Measurements from ENCODE around the gene CHST6.
"Not testable (repeated sequence)": the region's sequence is repeated elsewhere in the genome, so short reads cannot be mapped to it uniquely, and the experiment has no call there.

The CHST6 gene

DNA sequence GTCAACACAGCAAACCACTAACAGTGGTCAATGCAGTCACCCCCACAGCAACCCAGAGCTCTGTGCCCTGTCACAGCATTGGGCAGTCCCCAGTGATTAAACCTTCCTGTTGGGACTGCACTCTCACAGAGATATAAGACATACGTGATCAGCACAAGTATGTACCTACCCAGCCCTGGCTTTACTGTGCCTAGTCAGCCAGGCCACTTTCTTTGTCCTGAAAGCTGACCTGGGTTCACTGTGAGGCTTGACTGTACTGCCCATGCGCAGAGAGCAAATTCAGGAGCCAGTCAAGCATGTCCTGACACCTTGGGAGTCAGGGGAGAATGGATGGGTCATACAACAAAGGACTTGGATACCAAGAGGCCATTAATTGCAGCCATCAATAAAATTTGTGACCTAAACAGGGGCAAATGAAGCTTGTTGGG lies 19.8 kb downstream of the CHST6 start:
- no peak for DNase-seq (ENCODE audit: low spot score)

DNA sequence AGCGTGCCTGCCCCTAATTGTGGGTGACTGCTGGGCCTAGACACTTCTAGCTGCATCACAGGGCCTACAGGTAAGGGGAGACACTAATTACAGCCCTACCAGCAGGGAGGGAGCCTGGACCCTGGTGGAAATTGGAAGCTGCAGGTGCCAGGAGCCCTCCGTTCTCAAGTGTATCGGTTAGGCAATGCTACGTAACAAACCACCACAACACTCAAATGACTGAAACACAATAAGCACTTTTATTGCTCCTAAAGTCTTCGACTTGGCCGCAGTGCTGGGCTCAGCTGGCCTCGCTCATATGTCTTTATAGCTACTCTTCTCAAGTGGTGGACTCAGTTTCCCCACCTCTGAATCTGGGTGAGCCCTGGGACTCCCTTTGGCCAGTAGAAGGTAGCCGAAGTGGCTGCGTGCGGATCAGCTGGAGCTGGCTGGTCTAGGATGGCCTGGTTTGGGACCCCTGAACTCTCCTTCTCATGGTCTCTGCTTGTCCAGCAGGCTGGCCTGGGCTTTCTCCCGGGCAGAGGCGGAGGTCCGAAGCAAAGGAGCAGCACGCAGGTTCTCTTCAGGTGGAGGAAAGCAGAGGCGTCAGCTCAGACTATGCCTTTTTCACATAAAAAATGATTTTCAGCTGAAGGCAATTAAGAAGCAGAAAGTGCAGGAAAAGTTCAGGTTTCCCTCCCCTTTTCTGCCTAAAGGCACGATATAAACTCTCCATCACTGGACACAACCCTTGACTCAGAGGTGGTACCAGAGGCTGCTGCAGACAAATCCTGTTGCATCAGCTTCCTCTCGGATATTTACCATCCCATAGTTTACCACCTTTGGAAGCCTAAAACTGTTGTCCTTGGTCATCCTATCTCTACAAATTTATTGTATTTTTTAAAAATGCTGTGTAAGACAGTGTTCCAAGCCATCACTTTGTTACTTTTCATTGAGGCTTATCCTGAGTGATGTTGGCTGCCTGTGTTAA lies 22.0 kb downstream of the CHST6 start:
- DNase-seq (ENCODE audit: low spot score), result no peak

DNA sequence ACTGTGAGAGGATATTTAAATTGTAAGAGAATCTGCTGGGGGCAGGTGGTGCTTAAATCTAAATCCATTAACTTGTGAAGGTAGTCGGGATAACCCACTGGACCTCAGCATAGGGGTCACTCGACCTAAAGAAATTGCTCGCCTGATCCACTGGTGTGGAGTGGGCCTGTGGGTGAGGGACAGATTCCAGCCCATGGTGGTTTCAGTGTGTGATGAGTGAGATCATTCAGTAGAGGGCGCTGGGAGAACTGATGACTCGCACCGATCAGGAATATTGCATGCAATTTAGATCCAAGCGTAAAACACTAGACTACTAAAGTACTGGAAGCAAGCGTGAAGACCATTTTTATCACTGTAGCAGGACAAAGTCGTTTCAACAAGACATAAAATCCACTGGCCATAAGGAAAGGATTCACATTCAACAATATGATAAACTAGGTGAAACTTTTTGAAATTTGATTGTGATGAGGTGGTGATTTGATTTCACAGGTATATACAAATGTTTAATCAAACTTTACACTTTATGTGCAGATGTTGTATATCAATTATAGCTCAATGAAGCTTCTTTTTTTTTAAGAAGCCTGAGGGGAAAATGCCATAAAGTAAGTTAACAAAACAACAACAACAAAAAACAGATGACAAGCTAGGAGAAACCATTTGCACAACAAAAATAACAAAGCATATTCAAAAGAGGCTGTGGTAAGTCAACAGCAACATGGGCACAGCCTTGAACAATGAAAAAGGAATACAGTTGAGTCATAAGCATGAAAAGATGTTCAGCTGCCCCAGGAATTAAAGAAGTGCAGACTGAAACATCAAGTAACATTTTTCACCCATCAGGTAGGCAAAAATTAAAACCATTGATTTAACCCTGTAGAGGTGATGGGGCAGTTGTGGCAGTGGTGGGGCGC lies 23.3 kb downstream of the CHST6 start:
- DNase-seq (ENCODE audit: low spot score), result peak; percentile 62

DNA sequence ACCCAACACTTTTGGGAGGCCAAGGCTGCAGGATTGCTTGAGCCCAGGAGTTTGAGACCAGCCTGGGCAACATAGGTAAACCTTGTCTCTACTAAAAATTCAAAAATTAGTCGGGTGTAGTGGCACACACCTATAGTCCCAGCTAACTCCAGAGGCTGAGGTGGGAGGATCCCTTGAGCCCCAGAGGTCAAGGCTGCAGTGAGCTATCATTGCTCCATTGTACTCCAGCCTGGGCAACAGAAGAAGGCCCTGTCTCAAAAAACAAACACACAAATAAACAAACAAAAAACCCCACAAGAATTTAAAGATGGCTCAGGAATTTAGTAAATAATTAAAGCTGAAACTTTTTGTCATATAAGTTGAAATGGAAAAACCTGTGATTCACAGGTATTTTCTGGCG lies 28.5 kb downstream of the CHST6 start:
- no peak for DNase-seq (ENCODE audit: low spot score)

DNA sequence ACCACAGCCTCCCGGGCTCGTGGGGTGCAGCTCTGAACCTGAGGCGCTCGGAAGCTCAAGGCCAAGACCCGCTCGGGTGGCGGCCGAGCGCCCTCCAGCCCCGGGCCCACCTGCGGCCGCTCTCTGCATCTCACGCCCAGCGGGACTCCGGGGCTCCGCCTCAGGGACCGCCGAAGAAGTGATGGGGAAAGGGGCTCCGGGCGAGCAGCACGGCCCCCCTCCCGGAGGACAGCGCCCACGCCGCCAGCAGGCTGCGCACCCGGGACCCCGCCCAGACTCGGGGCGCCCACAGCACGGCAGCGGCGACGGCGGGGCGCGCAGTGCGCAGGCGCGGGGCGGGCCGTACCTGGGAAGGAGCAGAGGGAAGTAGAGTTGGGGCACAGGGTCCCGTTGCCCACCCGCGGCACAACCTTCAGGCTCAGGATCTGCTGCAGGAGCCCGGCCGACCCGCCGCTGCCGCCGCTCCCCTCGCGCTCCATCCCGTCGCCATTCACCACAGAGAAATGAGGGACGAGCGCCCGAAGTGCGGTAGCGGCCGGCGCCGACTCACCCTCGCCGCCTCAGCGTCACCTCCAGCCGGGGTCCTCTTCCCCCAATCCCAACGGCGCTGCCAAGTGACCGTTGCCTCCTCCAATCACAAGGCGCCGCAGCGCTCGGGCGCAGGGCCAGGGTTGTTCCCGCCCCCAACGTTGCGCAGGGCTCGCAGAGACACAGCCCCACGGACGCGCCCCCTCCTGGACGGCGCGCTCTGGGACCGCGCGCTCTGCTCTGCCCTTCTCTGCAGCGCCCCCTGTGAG lies 30.9 kb downstream of the CHST6 start, which contains the start of gene TMEM170A:
TSS of gene TMEM170A (minus strand) at position 568 of the 797 bp plus-strand sequence. CDS start at position 479, 89 bp downstream.
- peak; percentile 98 for DNase-seq (ENCODE audit: low spot score)

DNA sequence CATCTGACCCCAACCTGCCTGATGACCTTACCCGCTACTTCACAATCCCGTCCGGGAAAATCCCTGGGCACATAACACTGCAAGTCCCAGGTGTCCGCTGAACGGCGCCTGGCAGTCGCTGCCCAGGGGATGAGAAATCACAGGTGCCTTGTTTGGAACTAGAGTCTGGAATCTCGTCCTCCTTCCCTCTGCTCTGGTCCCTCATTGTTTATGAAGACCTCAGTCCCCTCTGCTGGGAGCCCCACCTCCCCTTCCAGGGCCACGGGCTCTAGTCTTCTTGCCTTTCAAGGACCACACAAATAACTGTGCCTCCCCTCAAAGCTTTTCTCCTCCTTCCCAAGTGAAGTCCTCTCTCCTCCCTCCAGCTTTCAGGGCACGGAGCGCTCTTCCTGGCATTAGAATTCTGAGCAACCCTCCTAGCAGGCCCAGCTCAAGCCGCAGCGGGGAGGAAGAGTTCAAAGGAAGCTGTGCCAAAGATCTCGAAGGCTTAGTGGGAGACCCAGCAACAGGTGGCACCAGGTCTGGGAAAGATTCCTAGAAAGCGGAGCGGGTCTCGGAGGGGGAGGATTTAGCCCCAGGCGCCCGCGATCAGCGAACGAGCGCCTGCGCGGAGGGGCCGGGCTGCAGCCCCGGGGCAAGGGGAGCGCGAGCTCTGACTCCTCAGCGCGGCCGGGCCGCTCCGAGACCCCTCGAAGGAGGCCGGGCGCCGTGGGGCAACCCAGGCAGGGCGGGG lies 31.7 kb downstream of the CHST6 start:
- not testable (repeated sequence) for DNase-seq (ENCODE audit: low spot score)

DNA sequence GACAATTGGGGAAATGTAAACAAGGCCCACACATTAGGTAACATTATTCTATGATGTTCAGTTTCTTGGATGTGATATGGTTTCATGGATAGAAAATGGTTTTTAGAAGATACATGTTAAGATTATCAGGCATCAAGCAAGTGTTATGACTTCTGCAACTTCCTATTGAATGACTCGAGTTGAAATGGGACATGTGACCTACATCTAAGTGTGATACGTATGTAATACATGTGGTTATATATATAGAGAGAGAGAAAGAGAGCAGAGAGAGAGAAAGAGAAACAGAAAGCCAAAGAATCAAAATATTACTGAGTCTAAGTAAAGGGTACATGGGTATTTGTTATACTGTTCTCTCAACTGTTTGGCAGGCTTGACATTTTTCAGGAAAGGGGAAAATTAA lies 32.4 kb downstream of the CHST6 start:
- DNase-seq (ENCODE audit: low spot score), result no peak

DNA sequence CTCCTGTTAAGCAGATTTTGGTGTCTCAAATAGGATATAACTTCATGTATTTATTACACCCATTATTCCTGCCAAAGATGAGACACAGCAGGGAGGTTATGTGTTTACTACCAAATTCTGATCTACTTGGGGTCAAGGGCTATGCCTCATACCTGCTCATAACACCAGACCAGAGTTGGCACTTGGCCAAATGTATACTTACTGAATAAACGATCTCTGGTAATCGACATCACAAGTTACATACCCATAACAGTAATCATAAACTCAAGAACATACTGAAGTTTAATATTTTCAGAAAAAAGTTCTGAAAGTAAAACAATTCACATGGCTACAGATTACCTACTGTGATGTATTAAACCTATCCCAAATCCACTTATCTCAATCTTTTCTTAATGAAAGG lies 33.7 kb downstream of the CHST6 start:
- DNase-seq (ENCODE audit: low spot score), result peak; percentile 27

DNA sequence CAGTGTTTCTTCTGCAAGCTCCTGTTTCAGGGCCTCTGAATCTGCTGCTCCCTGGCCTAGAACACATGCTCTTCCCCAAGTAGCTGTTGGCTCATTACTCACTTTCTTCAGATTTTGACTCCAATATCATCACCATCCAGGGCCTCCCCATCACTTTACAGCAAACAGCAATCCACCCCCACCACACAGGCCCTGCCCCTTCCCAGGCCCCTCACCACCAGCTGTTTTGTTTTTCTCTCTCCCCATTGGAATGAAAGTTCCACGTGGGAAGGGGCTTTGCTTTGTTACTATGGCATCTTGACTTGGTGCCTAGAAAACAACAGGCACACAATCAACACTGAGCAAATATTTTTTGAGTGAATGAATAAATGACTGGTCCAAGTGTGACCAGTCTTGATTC lies 34.8 kb downstream of the CHST6 start:
- no peak for DNase-seq (ENCODE audit: low spot score)

DNA sequence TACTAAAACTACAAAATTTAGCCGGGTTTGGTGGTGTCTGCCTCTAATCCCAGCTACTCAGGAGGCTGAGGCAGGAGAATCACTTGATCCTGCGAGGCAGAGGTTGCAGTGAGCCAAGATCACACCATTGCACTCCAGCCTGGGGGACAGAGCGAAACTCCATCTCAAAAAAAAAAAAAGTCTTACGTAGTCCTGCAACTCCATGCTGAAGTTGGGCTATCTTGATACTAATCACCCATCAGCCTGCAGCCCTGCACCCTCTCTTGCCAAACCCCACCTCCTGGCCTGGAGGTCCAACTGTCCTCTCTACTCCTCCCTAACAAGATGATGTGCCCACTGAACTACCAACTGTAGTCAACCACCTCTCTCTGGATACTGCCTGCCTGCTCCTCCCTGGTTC lies 35.5 kb downstream of the CHST6 start:
- no peak for DNase-seq (ENCODE audit: low spot score)

DNA sequence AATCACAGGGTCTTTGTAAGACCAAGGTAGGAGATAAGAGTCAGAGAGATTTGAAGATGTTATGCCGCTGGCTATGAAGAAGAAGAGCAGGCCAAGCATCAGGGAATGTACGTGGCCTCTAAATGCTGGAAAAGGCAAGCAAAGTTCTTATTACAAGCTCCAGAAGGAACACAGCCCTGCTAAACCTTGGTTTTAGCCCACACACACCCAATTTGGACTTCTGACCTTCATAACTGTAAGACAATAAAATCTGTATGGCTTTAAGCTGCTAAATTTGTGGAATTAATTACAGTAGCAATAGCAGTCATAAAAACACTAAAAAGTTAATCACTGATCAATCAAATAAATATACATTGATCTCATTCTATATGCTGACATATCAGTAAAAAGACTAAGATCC lies 36.8 kb downstream of the CHST6 start:
- DNase-seq (ENCODE audit: low spot score), result no peak

DNA sequence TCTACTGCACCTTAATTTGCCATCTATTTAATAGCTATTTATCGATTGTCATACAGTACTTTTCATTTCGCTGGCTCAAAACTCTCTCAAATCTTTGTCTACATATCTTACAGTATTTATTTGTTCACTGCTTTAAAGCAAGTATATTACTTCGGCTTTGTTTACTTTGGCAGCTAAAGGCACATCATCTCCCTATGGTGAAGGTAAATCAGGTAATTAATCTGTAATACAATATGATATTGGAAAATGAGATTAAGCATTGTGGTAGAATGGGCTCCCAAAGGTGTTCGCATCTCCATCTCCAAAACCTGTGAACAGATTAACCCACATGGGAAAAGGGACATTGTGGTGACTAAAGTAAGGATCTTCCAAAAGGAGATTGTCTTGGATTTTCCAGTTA lies 37.2 kb downstream of the CHST6 start:
- DNase-seq (ENCODE audit: low spot score), result no peak

DNA sequence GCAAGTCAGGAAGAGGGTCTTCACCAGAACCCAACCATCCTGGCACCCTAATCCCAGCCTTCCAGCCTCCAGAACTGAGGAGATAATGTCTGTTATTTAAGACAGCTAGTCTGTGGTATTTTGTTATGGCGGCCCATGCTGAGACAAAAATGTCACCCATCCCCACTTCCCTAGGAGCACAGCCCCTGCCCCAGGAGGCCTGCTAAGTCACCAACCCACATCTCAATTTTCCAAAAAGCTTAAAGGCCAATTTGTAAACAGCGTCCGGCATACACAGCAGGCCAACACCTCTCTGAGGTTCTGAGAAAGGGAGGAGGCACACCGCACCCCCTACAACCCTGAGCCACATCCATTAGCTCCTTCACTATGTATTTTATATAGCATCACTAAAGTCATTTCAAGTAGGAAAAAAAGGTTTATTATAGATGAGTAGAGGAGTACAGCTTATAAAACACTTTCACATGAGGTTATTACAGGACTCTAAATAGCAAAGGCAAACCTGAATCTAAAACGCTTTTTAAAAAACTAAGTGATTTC lies 37.7 kb downstream of the CHST6 start:
- DNase-seq (ENCODE audit: low spot score), result no peak

DNA sequence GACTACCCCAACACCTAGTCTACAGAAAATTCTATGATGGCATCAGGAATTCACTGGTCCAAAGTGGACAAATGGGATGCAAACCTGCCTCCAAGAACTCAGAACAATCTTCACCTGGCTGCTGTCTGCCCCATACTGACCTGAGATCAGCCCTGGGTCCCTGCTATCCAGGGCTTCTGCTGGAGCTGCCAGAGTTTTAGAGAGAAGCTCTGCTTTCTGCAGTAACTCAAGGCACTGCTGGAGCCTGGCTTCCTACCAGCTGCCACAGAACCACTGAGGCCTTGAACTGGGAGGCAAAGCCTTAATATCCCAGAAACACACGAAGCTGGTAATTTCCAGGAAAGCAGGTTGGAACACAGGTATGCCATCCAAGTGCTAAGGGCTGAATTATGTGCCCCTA lies 38.3 kb downstream of the CHST6 start:
- no peak for DNase-seq (ENCODE audit: low spot score)

DNA sequence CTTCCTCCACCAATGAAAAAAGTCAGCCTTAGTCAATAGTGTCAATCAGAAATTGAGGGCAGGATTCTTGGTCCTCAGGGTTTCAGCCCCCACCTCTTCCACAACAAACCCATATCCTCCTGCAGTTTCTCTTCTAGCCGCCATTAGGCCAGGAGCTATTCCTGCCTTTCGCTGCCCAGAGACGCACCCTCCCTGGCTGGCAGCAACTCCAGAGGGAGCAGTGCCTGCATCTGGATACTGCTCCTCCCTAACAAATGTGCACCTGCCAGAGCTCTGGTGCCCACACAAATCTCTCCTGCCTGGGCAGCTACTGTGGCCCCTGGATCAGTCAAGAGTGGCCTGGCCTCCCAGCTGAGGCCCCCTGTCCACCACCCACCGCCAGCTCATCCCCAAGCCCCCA lies 38.8 kb downstream of the CHST6 start:
- DNase-seq (ENCODE audit: low spot score), result not testable (repeated sequence)

DNA sequence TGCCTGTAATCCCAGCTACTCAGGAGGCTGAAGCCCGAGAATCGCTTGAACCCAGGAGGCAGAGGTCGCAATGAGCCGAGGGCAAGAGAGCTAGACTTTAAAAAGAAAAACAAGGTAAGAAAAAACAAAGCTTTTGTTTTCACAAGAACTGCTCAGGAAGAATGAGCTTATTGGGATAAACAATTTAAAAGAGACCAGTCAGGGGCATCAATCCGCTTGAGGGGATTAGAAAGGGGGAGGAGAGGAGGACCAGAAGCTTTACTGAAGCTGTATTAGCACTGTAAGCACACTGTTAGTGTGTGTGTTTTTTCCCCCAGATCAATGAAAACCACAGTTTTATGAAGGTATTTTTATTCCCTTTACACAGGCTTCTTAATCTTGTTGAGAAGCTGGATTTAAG lies 39.6 kb downstream of the CHST6 start:
- DNase-seq (ENCODE audit: low spot score), result no peak

DNA sequence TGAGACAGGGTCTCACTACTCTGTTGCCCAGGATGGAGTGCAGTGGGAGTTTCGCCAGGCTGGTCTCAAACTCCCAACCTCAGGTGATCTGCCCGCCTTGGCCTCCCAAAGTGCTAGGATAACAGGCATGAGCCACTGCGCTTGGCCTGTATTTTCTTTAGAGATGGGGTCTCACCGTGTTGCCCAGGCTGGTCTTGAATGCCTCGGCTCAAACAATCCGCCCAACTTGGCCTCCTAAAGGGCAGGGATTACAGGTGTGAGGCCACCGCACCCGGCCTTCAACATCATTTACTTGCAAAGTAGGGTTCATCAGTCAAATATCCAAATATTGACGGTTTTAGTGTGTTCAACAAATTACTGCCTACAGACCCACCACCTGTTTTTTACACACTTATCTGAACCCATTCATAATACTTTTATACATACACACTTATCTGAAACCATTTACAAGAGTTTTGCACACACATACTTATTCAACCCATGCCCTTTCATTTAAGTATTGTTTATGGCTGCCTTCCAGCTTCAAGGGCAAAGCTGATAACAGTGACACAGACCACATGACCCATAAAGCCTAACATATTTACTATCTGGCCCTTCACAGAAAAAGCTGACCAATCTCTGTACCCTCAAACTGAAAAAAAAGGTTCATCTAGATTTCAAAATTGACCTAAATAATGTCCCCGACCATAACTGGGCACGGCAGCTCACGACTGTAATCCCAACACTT lies 42.6 kb downstream of the CHST6 start:
- no peak for DNase-seq (ENCODE audit: low spot score)

DNA sequence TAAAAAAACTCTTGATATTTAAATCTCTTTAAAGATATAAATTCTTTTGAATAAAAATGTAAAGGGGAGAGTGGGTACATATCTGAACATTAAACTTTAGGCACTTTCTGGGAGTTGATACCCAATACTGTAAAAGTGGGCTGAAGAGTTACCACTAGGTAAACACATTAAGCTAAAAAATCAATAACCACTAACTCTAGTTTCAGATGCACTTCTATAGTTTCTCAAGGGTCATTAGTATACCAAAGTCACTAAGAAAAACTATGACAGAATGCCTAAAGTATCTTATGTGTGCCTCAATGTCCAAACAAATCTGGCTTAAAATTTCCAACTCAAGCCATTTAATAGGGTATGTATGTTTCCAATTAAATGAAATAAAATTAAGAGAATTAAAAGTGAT lies 48.8 kb downstream of the CHST6 start:
- DNase-seq (ENCODE audit: low spot score), result no peak

DNA sequence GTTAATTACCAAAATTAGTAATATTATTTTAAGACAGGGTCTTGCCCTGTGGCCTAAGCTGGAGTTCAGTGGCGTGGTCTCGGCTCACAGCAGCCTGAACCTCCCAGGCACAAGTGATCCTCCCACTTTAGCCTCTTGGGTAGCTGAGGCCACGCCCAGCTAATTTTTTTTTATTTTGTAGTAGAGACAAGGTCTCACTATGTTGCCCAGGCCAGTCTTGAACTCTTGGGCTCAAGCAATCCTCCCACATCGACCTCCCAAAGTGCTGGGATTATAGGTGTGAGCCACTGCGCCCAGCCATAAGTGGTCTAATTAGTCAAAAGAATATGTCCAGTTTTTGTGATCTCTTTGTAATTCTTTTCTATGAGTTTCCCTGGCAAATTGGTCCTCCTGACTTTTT lies 49.9 kb downstream of the CHST6 start:
- no peak for DNase-seq (ENCODE audit: low spot score)

DNA sequence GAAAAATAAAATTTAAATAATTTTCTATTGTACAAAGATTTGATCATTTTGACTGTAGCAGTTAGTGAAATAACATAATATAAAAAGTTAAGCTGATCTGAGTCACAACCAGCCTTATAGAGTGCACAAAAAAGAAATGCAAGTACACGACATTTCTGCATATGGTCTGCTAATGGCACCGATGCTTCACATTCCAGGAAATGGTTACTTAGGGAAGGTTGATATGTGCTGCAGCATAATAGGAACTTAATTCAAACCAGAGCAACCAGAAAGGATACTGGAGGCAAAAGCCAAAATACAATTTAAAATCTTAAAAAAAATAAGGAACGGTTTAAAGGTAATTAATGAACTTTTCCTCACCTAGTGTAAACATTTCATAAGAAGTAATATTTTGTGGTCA lies 51.9 kb downstream of the CHST6 start:
- DNase-seq (ENCODE audit: low spot score), result no peak

Data from LoVo (cell line).